Measurements from ENCODE around the gene SORCS1. TPM values are rescaled to one million over a fixed set of nuclear protein-coding genes. Genes with fewer than 3 reads are reported as not detected.
A peak's percentile ranks its signal among the peaks of the same experiment; 100 is the strongest.

Gene SORCS1
- total and polyA plus RNA-seq, 2 experiments from 2014 or later: not detected

- Histone ChIP-seq H3F3A (ENCODE audit: insufficient read depth) (no peaks in the 10 kb centered on the region), H3K27me3 (replicated peaks; ENCODE audit: insufficient read depth) (no peaks in the 10 kb centered on the region), H3K9ac (no peak overlapping the region), H3K4me2 (ENCODE audit: unreplicated experiment) (no peak overlapping the region), H4K20me1 (ENCODE audit: insufficient read depth) (no peaks in the 10 kb centered on the region), H3K36me3 (ENCODE audit: low read depth) (no peaks in the 10 kb centered on the region), H3K27ac (no peak overlapping the region), H3K9me3 (ENCODE audit: low read depth) (no peaks in the 10 kb centered on the region), H3K4me1 (ENCODE audit: insufficient read depth) (no peaks in the 10 kb centered on the region), H3K9me2 (ENCODE audit: insufficient read depth) (no peaks in the 10 kb centered on the region), H2AFZ (no peak overlapping the region), H3K79me2 (ENCODE audit: insufficient read depth) (no peaks in the 10 kb centered on the region), H3K4me3 (no peak overlapping the region)
- WGBS, 2 experiments (ENCODE audit: low coverage in 1 of 2, low lambda C conversion rate in 2 of 2, missing lambda C conversion rate in 2 of 2): 43 to 52% methylated on average over 2 of the region's 2 CpGs
- TF ChIP-seq EZH2phosphoT487 (IDR thresholded peaks at IDR 0.05; ENCODE audit: insufficient read depth, low read depth) (no peak), EZH2 (IDR thresholded peaks at IDR 0.05; ENCODE audit: insufficient read depth, poor library complexity, severe bottlenecking) (no peak)
- no peak for DNase-seq
- in situ Hi-C loops (cut with MboI): no loop called here
Observed at GRCh38 chr10:106696239-106696638, 468.3 kb downstream of the SORCS1 start.

- no peaks in the 10 kb centered on the region for H4K20me1 ChIP-seq (ENCODE audit: insufficient read depth)
- H3K27ac ChIP-seq: no peak overlapping the region
- H3K9me2 ChIP-seq (ENCODE audit: insufficient read depth): no peaks in the 10 kb centered on the region
- in situ Hi-C loops (cut with MboI): no loop called here
- TF ChIP-seq EZH2phosphoT487 (IDR thresholded peaks at IDR 0.05; ENCODE audit: insufficient read depth, low read depth): no peak
- no peak for TF ChIP-seq EZH2 (IDR thresholded peaks at IDR 0.05; ENCODE audit: insufficient read depth, poor library complexity, severe bottlenecking)
- no peaks in the 10 kb centered on the region for H3K79me2 ChIP-seq (ENCODE audit: insufficient read depth)
- no peaks in the 10 kb centered on the region for H3F3A ChIP-seq (ENCODE audit: insufficient read depth)
- no peak overlapping the region for H2AFZ ChIP-seq
- H3K9ac ChIP-seq: no peak overlapping the region
- H3K4me3 ChIP-seq: no peak overlapping the region
- 18 to 25% methylated on average over 1 of the region's 1 CpG for WGBS, 2 experiments (ENCODE audit: low coverage in 1 of 2, low lambda C conversion rate in 2 of 2, missing lambda C conversion rate in 2 of 2)
- no peak for DNase-seq
- no peaks in the 10 kb centered on the region for H3K36me3 ChIP-seq (ENCODE audit: low read depth)
- no peaks in the 10 kb centered on the region for H3K27me3 ChIP-seq (replicated peaks; ENCODE audit: insufficient read depth)
- H3K4me1 ChIP-seq (ENCODE audit: insufficient read depth): no peaks in the 10 kb centered on the region
- H3K4me2 ChIP-seq (ENCODE audit: unreplicated experiment): no peak overlapping the region
- H3K9me3 ChIP-seq (ENCODE audit: low read depth): no peaks in the 10 kb centered on the region
Observed at GRCh38 chr10:106694696-106695095, 469.8 kb downstream of the SORCS1 start.

- H3K36me3 ChIP-seq (ENCODE audit: low read depth): no peaks in the 10 kb centered on the region
- H3K79me2 ChIP-seq (ENCODE audit: insufficient read depth): no peaks in the 10 kb centered on the region
- H3K4me1 ChIP-seq (ENCODE audit: insufficient read depth): no peaks in the 10 kb centered on the region
- no peak overlapping the region for H3K9ac ChIP-seq
- no peaks in the 10 kb centered on the region for H3K9me3 ChIP-seq (ENCODE audit: low read depth)
- H3K4me2 ChIP-seq (ENCODE audit: unreplicated experiment): no peak overlapping the region
- DNase-seq: peak; percentile 23
- no peaks in the 10 kb centered on the region for H3K27me3 ChIP-seq (replicated peaks; ENCODE audit: insufficient read depth)
- H3K4me3 ChIP-seq: no peak overlapping the region
- H3K27ac ChIP-seq: no peak overlapping the region
- no peaks in the 10 kb centered on the region for H4K20me1 ChIP-seq (ENCODE audit: insufficient read depth)
- in situ Hi-C loops (cut with MboI): no loop called here
- TF ChIP-seq EZH2phosphoT487 (IDR thresholded peaks at IDR 0.05; ENCODE audit: insufficient read depth, low read depth) (no peak), EZH2 (IDR thresholded peaks at IDR 0.05; ENCODE audit: insufficient read depth, poor library complexity, severe bottlenecking) (no peak)
- no peaks in the 10 kb centered on the region for H3F3A ChIP-seq (ENCODE audit: insufficient read depth)
- H3K9me2 ChIP-seq (ENCODE audit: insufficient read depth): no peaks in the 10 kb centered on the region
- no peak overlapping the region for H2AFZ ChIP-seq
Observed at GRCh38 chr10:106682175-106682574, 482.3 kb downstream of the SORCS1 start.

DNA sequence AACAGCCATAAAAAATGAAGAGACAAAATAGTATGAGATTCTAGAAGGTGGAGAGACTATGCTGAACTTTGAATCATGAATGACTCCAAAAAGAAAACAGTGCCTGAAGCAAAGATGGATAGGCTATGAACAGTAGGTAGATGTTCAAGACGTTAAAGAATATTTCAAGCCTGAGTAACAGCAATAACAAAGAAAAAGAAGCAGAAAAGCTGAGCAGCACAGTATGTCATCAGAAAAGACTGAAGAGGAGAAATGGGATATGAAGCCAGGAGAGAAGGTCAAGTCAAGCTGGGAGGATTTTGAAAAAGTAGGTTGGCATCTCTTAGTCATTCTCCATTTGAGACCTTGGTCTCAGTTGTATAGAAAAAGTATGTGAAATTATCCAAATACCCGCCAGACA is 484.4 kb downstream of the SORCS1 start:
- H3K79me2 ChIP-seq (ENCODE audit: insufficient read depth): no peaks in the 10 kb centered on the region
- H3K4me2 ChIP-seq (ENCODE audit: unreplicated experiment): no peak overlapping the region
- no peak overlapping the region for H3K9ac ChIP-seq
- H3F3A ChIP-seq (ENCODE audit: insufficient read depth): no peaks in the 10 kb centered on the region
- H3K9me3 ChIP-seq (ENCODE audit: low read depth): no peaks in the 10 kb centered on the region
- in situ Hi-C loops (cut with MboI): no loop called here
- no peak overlapping the region for H3K27ac ChIP-seq
- no peak for DNase-seq
- no peaks in the 10 kb centered on the region for H3K4me1 ChIP-seq (ENCODE audit: insufficient read depth)
- no peaks in the 10 kb centered on the region for H3K9me2 ChIP-seq (ENCODE audit: insufficient read depth)
- no peaks in the 10 kb centered on the region for H4K20me1 ChIP-seq (ENCODE audit: insufficient read depth)
- WGBS, 2 experiments (ENCODE audit: low coverage in 1 of 2, low lambda C conversion rate in 2 of 2, missing lambda C conversion rate in 2 of 2): 38 to 52% methylated on average over 2 of the region's 2 CpGs
- no peaks in the 10 kb centered on the region for H3K36me3 ChIP-seq (ENCODE audit: low read depth)
- no peak overlapping the region for H3K4me3 ChIP-seq
- no peak overlapping the region for H2AFZ ChIP-seq
- TF ChIP-seq EZH2phosphoT487 (IDR thresholded peaks at IDR 0.05; ENCODE audit: insufficient read depth, low read depth) (no peak), EZH2 (IDR thresholded peaks at IDR 0.05; ENCODE audit: insufficient read depth, poor library complexity, severe bottlenecking) (no peak)
- no peaks in the 10 kb centered on the region for H3K27me3 ChIP-seq (replicated peaks; ENCODE audit: insufficient read depth)

DNA sequence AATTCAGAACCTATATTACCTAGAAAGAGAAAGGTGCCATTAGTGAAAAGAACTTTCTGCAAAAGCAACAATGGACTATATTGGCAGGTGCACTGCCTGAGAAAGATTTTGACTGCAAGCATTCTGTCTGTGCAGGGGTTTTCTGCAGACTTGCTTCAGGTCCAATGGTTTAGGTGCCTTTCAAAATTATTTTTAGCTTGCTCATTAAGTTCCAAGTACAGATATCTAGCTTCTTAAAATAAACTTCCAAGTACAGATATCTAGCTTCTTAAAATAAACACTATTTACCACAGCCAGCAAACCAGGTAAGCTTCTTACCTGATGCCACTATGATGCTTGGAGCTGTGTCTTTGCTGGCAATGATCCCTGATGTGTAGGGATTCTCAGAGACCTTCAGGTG is 485.2 kb downstream of the SORCS1 start:
- no peaks in the 10 kb centered on the region for H3K9me3 ChIP-seq (ENCODE audit: low read depth)
- no peaks in the 10 kb centered on the region for H3K4me1 ChIP-seq (ENCODE audit: insufficient read depth)
- no peak overlapping the region for H2AFZ ChIP-seq
- H3K27ac ChIP-seq: no peak overlapping the region
- no peaks in the 10 kb centered on the region for H3K27me3 ChIP-seq (replicated peaks; ENCODE audit: insufficient read depth)
- H3K4me2 ChIP-seq (ENCODE audit: unreplicated experiment): no peak overlapping the region
- no peak for DNase-seq
- H3K4me3 ChIP-seq: no peak overlapping the region
- no peaks in the 10 kb centered on the region for H4K20me1 ChIP-seq (ENCODE audit: insufficient read depth)
- in situ Hi-C loops (cut with MboI): no loop called here
- H3K9ac ChIP-seq: no peak overlapping the region
- H3F3A ChIP-seq (ENCODE audit: insufficient read depth): no peaks in the 10 kb centered on the region
- TF ChIP-seq EZH2 (IDR thresholded peaks at IDR 0.05; ENCODE audit: insufficient read depth, poor library complexity, severe bottlenecking) (no peak), EZH2phosphoT487 (IDR thresholded peaks at IDR 0.05; ENCODE audit: insufficient read depth, low read depth) (no peak)
- H3K9me2 ChIP-seq (ENCODE audit: insufficient read depth): no peaks in the 10 kb centered on the region
- no peaks in the 10 kb centered on the region for H3K79me2 ChIP-seq (ENCODE audit: insufficient read depth)
- no peaks in the 10 kb centered on the region for H3K36me3 ChIP-seq (ENCODE audit: low read depth)

All from GM23248 (cell line).